ENCODE results near the gene MISP3.
"Not testable (repeated sequence)": the region's sequence is repeated elsewhere in the genome, so short reads cannot be mapped to it uniquely, and the experiment has no call there.

DNA sequence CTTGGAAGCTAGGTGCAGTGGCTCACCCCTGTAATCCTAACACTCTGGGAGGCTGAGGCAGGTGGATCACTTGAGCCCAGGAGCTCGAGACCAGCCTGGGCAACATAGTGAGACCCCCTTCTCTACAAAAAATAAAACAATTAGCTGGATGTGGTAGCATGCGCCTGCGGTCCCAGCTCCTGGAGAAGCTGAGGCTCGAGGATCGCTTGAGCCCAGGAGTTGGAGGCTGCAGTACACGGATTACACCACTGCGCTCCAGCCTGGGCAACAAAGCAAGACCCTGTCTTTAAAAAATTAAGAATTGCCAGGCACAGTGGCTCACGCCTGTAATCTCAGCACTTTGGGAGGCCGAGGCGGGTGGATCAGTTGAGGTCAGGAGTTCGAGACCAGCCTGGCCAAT lies 21.6 kb upstream of the MISP3 start:
- TF ChIP-seq, protein P1, sequence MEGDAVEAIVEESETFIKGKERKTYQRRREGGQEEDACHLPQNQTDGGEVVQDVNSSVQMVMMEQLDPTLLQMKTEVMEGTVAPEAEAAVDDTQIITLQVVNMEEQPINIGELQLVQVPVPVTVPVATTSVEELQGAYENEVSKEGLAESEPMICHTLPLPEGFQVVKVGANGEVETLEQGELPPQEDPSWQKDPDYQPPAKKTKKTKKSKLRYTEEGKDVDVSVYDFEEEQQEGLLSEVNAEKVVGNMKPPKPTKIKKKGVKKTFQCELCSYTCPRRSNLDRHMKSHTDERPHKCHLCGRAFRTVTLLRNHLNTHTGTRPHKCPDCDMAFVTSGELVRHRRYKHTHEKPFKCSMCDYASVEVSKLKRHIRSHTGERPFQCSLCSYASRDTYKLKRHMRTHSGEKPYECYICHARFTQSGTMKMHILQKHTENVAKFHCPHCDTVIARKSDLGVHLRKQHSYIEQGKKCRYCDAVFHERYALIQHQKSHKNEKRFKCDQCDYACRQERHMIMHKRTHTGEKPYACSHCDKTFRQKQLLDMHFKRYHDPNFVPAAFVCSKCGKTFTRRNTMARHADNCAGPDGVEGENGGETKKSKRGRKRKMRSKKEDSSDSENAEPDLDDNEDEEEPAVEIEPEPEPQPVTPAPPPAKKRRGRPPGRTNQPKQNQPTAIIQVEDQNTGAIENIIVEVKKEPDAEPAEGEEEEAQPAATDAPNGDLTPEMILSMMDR (IDR thresholded peaks at IDR 0.05; ENCODE audit: low read depth, low read length, poor library complexity, severe bottlenecking) = not testable (repeated sequence)
- TF ChIP-seq EZH2phosphoT487 (IDR thresholded peaks at IDR 0.05; ENCODE audit: borderline replicate concordance, low read length) = not testable (repeated sequence)

Measured in DOHH2 (cell line).